Motor neuron (in vitro differentiated cells): ENCODE results near the gene PIP5KL1. TPM values are rescaled to one million over a fixed set of nuclear protein-coding genes. Genes with fewer than 3 reads are reported as not detected.

ENCODE experiments used
- ATAC-seq, 8 experiments: fragments of 200-7000 bp; cut with Tn5 transposase; replicated peaks in 6 of 8; 2 replicates each; pipeline ENCODE4 v1.8.0; 2021; ENCODE audit warnings: mild to moderate bottlenecking in 8 of 8, moderate library complexity in 8 of 8
- H3K27ac ChIP-seq, 2 donors: fragments of 250-450 bp; sonication (Bioruptor Pico); 2 replicates each; pipeline ENCODE4 v1.9.0; 2021; ENCODE audit warnings: antibody characterized with exemption in 2 of 2, mild to moderate bottlenecking in 2 of 2, moderate library complexity in 1 of 2
- H3K4me1 ChIP-seq, 2 donors: fragments of 250-450 bp; sonication (Bioruptor Pico); replicated peaks in 1 of 2; 2 replicates each; pipeline ENCODE4 v1.6.1; 2021; ENCODE audit warnings: antibody characterized with exemption in 2 of 2, mild to moderate bottlenecking in 2 of 2, moderate library complexity in 1 of 2
- H3K4me3 ChIP-seq, 5 donors: fragments of 250-450 bp; sonication (Bioruptor Pico); 2 replicates each; pipeline ENCODE4 v1.9.0; 2021; ENCODE audit warnings: antibody characterized with exemption in 5 of 5, mild to moderate bottlenecking in 5 of 5, moderate library complexity in 4 of 5
- WGBS, 10 experiments: fragments of 450-650 bp; shearing (Covaris generic); methylation state at CpG; one replicate each; pipeline ENCODE4 v1.0.0; 2022; 5-methylcytosine and 5-hydroxymethylcytosine counted together
- in situ Hi-C, 9 experiments: fragments of 400-800 bp; cut with MboI; loops; one replicate each; pipeline ENCODE4 v1.15.0; 2021; ENCODE audit warnings: low sequenced_read_pairs in 9 of 9, low pct_unique_long_range_greater_than_20kb in 2 of 9; ENCODE audit not compliant: unreplicated experiment in 9 of 9
- total RNA-seq, 8 experiments: library from RNA; unstranded; fragments of 300-600 nt; gene quantifications; 2 replicates each; pipeline versions ENCODE4 v1.2.3 to v1.2.4, GENCODE V29; 2022

PIP5KL1 gene
- total RNA-seq, 8 experiments from 2014 or later: 0.66 to 4.9 (median 3.1) TPM

- Histone ChIP-seq H3K27ac (no peak overlapping the region), H3K4me3 (no peak overlapping the region), H3K4me1 (peaks cover 27% of the 10 kb centered on the region in 2 donors)
- in situ Hi-C loops: no loop called here
- WGBS, 10 experiments: 30 to 100% (median 66%) methylated on average over 1 of the region's 1 CpG; no CpG with 5 or more reads in 2 of the 10 experiments
- no peak for ATAC-seq
Observed at GRCh38 chr9:127953154-127953553, 22.6 kb upstream of the PIP5KL1 start.

- H3K4me3 ChIP-seq: no peak overlapping the region
- ATAC-seq: peak in 5 of 8 experiments; percentile 79 to 82 (median 79)
- in situ Hi-C loops: no loop called here
- peak overlapping the region; percentile 79 to 81 for H3K27ac ChIP-seq
- 40 to 100% (median 80%) methylated on average over 1 to 3 of the region's 21 CpGs; no CpG with 5 or more reads in 6 of the 10 experiments for WGBS, 10 experiments
- H3K4me1 ChIP-seq: peaks cover 24 to 27% of the 10 kb centered on the region in 2 donors
Observed at GRCh38 chr9:127950513-127951289, 20.1 kb upstream of the PIP5KL1 start.

GRCh38 chr9:127949827-127950512, 19.4 kb upstream of the PIP5KL1 start:
- in situ Hi-C loops: loop anchor here in 2 of 9 experiments (5.0 to 25.0 kb wide), 2 partner anchors 82 to 87 kb away; no protein-coding TSS in a partner anchor
- WGBS, 10 experiments: 0 to 100% (median 83%) methylated on average over 1 to 12 of the region's 17 CpGs; no CpG with 5 or more reads in 2 of the 10 experiments
- no peak overlapping the region for H3K4me3 ChIP-seq
- ATAC-seq: no peak
- H3K4me1 ChIP-seq: peaks cover 17 to 20% of the 10 kb centered on the region in 2 donors
- peak overlapping the region; percentile 79 to 81 for H3K27ac ChIP-seq

- H3K27ac ChIP-seq: no peak overlapping the region
- in situ Hi-C loops: loop anchor here in 2 of 9 experiments (5.0 to 25.0 kb wide), 2 partner anchors 84 to 89 kb away; no protein-coding TSS in a partner anchor
- H3K4me3 ChIP-seq: no peak overlapping the region
- no peak for ATAC-seq
- peaks cover 18 to 20% of the 10 kb centered on the region in 2 donors for H3K4me1 ChIP-seq
- 50 to 100% (median 73%) methylated on average over 1 to 3 of the region's 17 CpGs; no CpG with 5 or more reads in 6 of the 10 experiments for WGBS, 10 experiments
Observed at GRCh38 chr9:127947841-127948710, 17.5 kb upstream of the PIP5KL1 start.

GRCh38 chr9:127946728-127947127, 16.2 kb upstream of the PIP5KL1 start:
- Histone ChIP-seq H3K4me1 (peaks cover 18 to 26% of the 10 kb centered on the region in 2 donors), H3K27ac (no peak overlapping the region), H3K4me3 (no peak overlapping the region)
- no CpG with 5 or more reads among the region's 3 CpGs for WGBS, 10 experiments
- no peak for ATAC-seq
- in situ Hi-C loops: loop anchor here in 2 of 9 experiments (5.0 to 25.0 kb wide), 2 partner anchors 86 to 91 kb away; no protein-coding TSS in a partner anchor

GRCh38 chr9:127945942-127946341, 15.4 kb upstream of the PIP5KL1 start:
- H3K27ac ChIP-seq: no peak overlapping the region

GRCh38 chr9:127945338-127945737, 14.8 kb upstream of the PIP5KL1 start:
- H3K4me1 ChIP-seq: peaks cover 7 to 15% of the 10 kb centered on the region in 2 donors
- no peak overlapping the region for H3K4me3 ChIP-seq
- ATAC-seq: no peak
- in situ Hi-C loops: loop anchor here in 2 of 9 experiments (5.0 to 25.0 kb wide), 2 partner anchors 87 to 92 kb away; no protein-coding TSS in a partner anchor
- 90% methylated on average over 2 of the region's 24 CpGs; no CpG with 5 or more reads in 9 of the 10 experiments for WGBS, 10 experiments
- H3K27ac ChIP-seq: no peak overlapping the region

More at GRCh38 chr9:127945942-127946341, 15.4 kb upstream of the PIP5KL1 start:
- peaks cover 13 to 21% of the 10 kb centered on the region in 2 donors for H3K4me1 ChIP-seq
- WGBS, 10 experiments: 80 to 100% methylated on average over 1 of the region's 9 CpGs; no CpG with 5 or more reads in 8 of the 10 experiments
- in situ Hi-C loops: loop anchor here in 2 of 9 experiments (5.0 to 25.0 kb wide), 2 partner anchors 86 to 91 kb away; no protein-coding TSS in a partner anchor
- ATAC-seq: no peak
- no peak overlapping the region for H3K4me3 ChIP-seq

- no peak for ATAC-seq
- WGBS, 10 experiments: 81 to 100% (median 98%) methylated on average over 3 to 14 of the region's 38 CpGs; no CpG with 5 or more reads in 5 of the 10 experiments
- H3K4me3 ChIP-seq: no peak overlapping the region
- in situ Hi-C loops: loop anchor here in 2 of 9 experiments (5.0 to 25.0 kb wide), 2 partner anchors 88 to 93 kb away; no protein-coding TSS in a partner anchor
- no peak overlapping the region for H3K27ac ChIP-seq
- peaks cover 1 to 9% of the 10 kb centered on the region in 2 donors for H3K4me1 ChIP-seq
Observed at GRCh38 chr9:127944586-127945218, 14.1 kb upstream of the PIP5KL1 start.

- ATAC-seq: peak; percentile 66 to 94 (median 72)
- in situ Hi-C loops: loop anchor here in 1 of 9 experiments (25.0 kb wide), 1 partner anchor 94 kb away; no protein-coding TSS in a partner anchor
Observed at GRCh38 chr9:127943731-127944144, 13.2 kb upstream of the PIP5KL1 start.

GRCh38 chr9:127943011-127943662, 12.6 kb upstream of the PIP5KL1 start:
- H3K4me1 ChIP-seq: peaks cover 0 to 9% of the 10 kb centered on the region in 2 donors
- peak in 3 of 8 experiments; percentile 1 to 6 (median 1) for ATAC-seq
- H3K27ac ChIP-seq: no peak overlapping the region
- in situ Hi-C loops: loop anchor here in 1 of 9 experiments (25.0 kb wide), 1 partner anchor 94 kb away; no protein-coding TSS in a partner anchor
- H3K4me3 ChIP-seq: no peak overlapping the region
- WGBS, 10 experiments: 40 to 100% (median 55%) methylated on average over 1 to 4 of the region's 14 CpGs; no CpG with 5 or more reads in 5 of the 10 experiments

More at GRCh38 chr9:127943731-127944144, 13.2 kb upstream of the PIP5KL1 start:
- Histone ChIP-seq H3K4me3 (no peak overlapping the region), H3K4me1 (peaks cover 0 to 9% of the 10 kb centered on the region in 2 donors), H3K27ac (no peak overlapping the region)
- 0 to 100% (median 17%) methylated on average over 1 to 3 of the region's 13 CpGs; no CpG with 5 or more reads in 7 of the 10 experiments for WGBS, 10 experiments
